HG02973 (cell line): ENCODE measurements around the gene PKDCC.
"Not testable (repeated sequence)": the region's sequence is repeated elsewhere in the genome, so short reads cannot be mapped to it uniquely, and the experiment has no call there.

ENCODE experiments used
- ATAC-seq: cut with Tn5 transposase; IDR thresholded peaks from one replicate; pipeline ENCODE4 v1.9.1; 2021; ENCODE audit warnings: moderate library complexity; ENCODE audit not compliant: unreplicated experiment

The PKDCC gene

GRCh38 chr2:42029639-42030199 is 18.1 kb upstream of the PKDCC start:
- ATAC-seq = no peak

- no peak for ATAC-seq
Measured at GRCh38 chr2:42030200-42030759, 17.5 kb upstream of the PKDCC start.

GRCh38 chr2:42030829-42031228 is 17.0 kb upstream of the PKDCC start:
- ATAC-seq = no peak

- no peak for ATAC-seq
Measured at GRCh38 chr2:42031281-42032223, 16.3 kb upstream of the PKDCC start.

GRCh38 chr2:42032224-42032620 is 15.6 kb upstream of the PKDCC start:
- ATAC-seq = no peak

- no peak for ATAC-seq
Measured at GRCh38 chr2:42032745-42033144, 15.1 kb upstream of the PKDCC start.

- not testable (repeated sequence) for ATAC-seq
Measured at GRCh38 chr2:42034096-42034495, 13.7 kb upstream of the PKDCC start.

- no peak for ATAC-seq
Measured at GRCh38 chr2:42035241-42035640, 12.6 kb upstream of the PKDCC start.

- ATAC-seq = no peak
Measured at GRCh38 chr2:42036413-42036812, 11.4 kb upstream of the PKDCC start.

GRCh38 chr2:42036940-42037339 is 10.9 kb upstream of the PKDCC start:
- no peak for ATAC-seq

- no peak for ATAC-seq
Measured at GRCh38 chr2:42040643-42041278, 7.1 kb upstream of the PKDCC start.

- ATAC-seq = no peak
Measured at GRCh38 chr2:42041377-42042127, 6.3 kb upstream of the PKDCC start.

GRCh38 chr2:42042631-42043355 is 5.0 kb upstream of the PKDCC start:
- ATAC-seq = no peak

GRCh38 chr2:42043789-42044394 is 3.9 kb upstream of the PKDCC start:
- ATAC-seq = no peak

GRCh38 chr2:42044939-42045338 is 2.9 kb upstream of the PKDCC start:
- ATAC-seq = no peak

- ATAC-seq = no peak
Measured at GRCh38 chr2:42045352-42045751, 2.5 kb upstream of the PKDCC start.

- ATAC-seq = no peak
Measured at GRCh38 chr2:42045848-42046748, 1.7 kb upstream of the PKDCC start.

- no peak for ATAC-seq
Measured at GRCh38 chr2:42046819-42047487, 868 bp upstream of the PKDCC start.
